C4-2B (cell line): ENCODE results near the gene ASGR1.

ENCODE experiments used
- CTCF ChIP-seq: fragments of 450-650 bp; conservative IDR thresholded peaks from 2 replicates; pipeline ENCODE4 v1.5.1; 2017; ENCODE audit warnings: mild to moderate bottlenecking
- ZFX ChIP-seq: fragments of 450-650 bp; IDR thresholded peaks from 2 replicates; pipeline ENCODE4 v1.6.1; 2017

GRCh38 chr17:7177954-7178477 lies 1.2 kb downstream of the ASGR1 start:
- TF ChIP-seq CTCF (no peak), ZFX (no peak)
